Astrocyte (in vitro differentiated cells and primary cell): ENCODE measurements around the gene ACADL.
A peak's percentile ranks its signal among the peaks of the same experiment; 100 is the strongest.

ENCODE experiments used
- EZH2 ChIP-seq: IDR thresholded peaks from 2 replicates; pipeline ENCODE4 v1.6.1; 2012; ENCODE audit warnings: mild to moderate bottlenecking, low read length, inconsistent platforms; ENCODE audit not compliant: insufficient read depth
- TF ChIP-seq, protein P1 (sequence below): IDR thresholded peaks from 2 replicates; pipeline ENCODE4 v1.5.1; 2011; ENCODE audit warnings: low read depth, mild to moderate bottlenecking, inconsistent platforms, low read length, moderate library complexity; ENCODE audit not compliant: insufficient read depth

DNA sequence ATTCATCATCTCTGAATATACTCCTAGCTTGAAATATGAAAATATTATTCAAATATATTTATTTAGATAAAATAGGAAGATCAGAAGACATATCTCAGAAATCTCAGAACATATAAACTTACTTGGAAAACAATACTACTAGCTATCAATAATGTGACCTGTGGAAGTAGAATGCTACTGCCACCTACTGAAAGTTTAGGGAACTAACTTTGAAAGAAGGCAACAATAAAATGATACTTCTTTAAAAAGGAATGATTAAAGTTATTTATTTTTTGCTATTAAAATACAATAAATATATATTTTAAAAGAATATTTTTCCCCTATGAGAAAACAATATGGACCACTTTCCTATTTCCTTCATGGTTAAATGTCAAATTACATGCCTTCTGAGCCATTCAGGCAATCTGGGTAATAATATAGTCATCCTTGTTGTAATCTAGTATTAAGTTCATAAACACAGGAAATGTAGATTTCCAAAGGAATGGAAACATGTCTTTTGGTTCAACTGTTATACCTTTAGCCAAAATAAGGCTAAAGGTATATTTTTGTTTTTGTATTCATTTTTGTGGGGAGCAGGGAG is 26.0 kb downstream of the ACADL start:
- TF ChIP-seq, protein P1, sequence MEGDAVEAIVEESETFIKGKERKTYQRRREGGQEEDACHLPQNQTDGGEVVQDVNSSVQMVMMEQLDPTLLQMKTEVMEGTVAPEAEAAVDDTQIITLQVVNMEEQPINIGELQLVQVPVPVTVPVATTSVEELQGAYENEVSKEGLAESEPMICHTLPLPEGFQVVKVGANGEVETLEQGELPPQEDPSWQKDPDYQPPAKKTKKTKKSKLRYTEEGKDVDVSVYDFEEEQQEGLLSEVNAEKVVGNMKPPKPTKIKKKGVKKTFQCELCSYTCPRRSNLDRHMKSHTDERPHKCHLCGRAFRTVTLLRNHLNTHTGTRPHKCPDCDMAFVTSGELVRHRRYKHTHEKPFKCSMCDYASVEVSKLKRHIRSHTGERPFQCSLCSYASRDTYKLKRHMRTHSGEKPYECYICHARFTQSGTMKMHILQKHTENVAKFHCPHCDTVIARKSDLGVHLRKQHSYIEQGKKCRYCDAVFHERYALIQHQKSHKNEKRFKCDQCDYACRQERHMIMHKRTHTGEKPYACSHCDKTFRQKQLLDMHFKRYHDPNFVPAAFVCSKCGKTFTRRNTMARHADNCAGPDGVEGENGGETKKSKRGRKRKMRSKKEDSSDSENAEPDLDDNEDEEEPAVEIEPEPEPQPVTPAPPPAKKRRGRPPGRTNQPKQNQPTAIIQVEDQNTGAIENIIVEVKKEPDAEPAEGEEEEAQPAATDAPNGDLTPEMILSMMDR: peak; percentile 56
- no peak for TF ChIP-seq EZH2
